Endothelial cell of umbilical vein (primary cell): Measurements from ENCODE around the gene PLA2G6. TPM values are rescaled to one million over a fixed set of nuclear protein-coding genes. Genes with fewer than 3 reads are reported as not detected.

Experiments used
- BruUV-seq: library from RNA; stranded (reverse); fragments of 400-500 nt; replicated peaks from 2 replicates; lab custom pipeline; 2021; lab: Mats Ljungman, UMichigan
- CTCF ChIA-PET: fragments of 300-600, 350-600 bp; sonication (Branson Sonifier 250); formaldehyde crosslinking; loops from one replicate; lab custom pipeline; 2021; ENCODE audit warnings: antibody characterized with exemption, inconsistent platforms; lab: Charles Lee
- POLR2A ChIA-PET: fragments of 300-600, 350-600 bp; sonication (Branson Sonifier 250); formaldehyde crosslinking; loops from one replicate; lab custom pipeline; 2021; ENCODE audit warnings: antibody characterized with exemption, inconsistent platforms; lab: Charles Lee
- DNase-seq: peaks from one replicate; pipeline ENCODE4 v3.0.0-alpha.2; 2011; ENCODE audit warnings: low read depth, low spot score
- FAIRE-seq: peaks from 2 replicates; lab custom pipeline; 2011; peaks lifted over from hg19 to GRCh38; lab: Jason Lieb, UNC
- H2AFZ ChIP-seq: 2 replicates; pipeline ENCODE4 v1.6.0; 2012; ENCODE audit warnings: low read depth, low read length, control low read depth, inconsistent platforms
- H3K27ac ChIP-seq: 2 replicates; pipeline ENCODE4 v1.5.1; 2011; ENCODE audit warnings: low read depth, mild to moderate bottlenecking, control low read depth, low read length, moderate library complexity; ENCODE audit not compliant: insufficient read depth
- H3K27me3 ChIP-seq, 2 experiments: 2 replicates each; pipeline versions ENCODE4 v1.6.0 to v1.6.1; 2011; ENCODE audit warnings: low read length in 2 of 2, mixed read lengths in 1 of 2; ENCODE audit not compliant: control insufficient read depth in 2 of 2, insufficient read depth in 2 of 2
- H3K36me3 ChIP-seq, 2 experiments: 2 replicates in 1 of 2; 3 replicates in 1 of 2; pipeline ENCODE4 v1.5.1; 2011; ENCODE audit warnings: low read length in 2 of 2, mild to moderate bottlenecking in 1 of 2, moderate library complexity in 1 of 2; ENCODE audit not compliant: control insufficient read depth in 2 of 2, insufficient read depth in 2 of 2; ENCODE audit errors: extremely low read depth in 1 of 2
- H3K4me1 ChIP-seq: 3 replicates; pipeline ENCODE4 v1.5.1; 2011; ENCODE audit warnings: mild to moderate bottlenecking, low read length; ENCODE audit not compliant: control insufficient read depth, insufficient read depth; ENCODE audit errors: extremely low read depth
- H3K4me2 ChIP-seq: 2 replicates; pipeline ENCODE4 v1.6.1; 2011; ENCODE audit warnings: low read length, control low read depth, mixed read lengths; ENCODE audit not compliant: insufficient read depth
- H3K4me3 ChIP-seq, 3 experiments: fragments of 200-600 bp in 1 of 3; sonication (generic), shearing (Covaris generic) in 1 of 3; replicated peaks in 1 of 3; 2 replicates each; pipeline ENCODE4 v1.5.1; 2011 to 2016; ENCODE audit warnings: control low read depth in 3 of 3, low read length in 3 of 3, mild to moderate bottlenecking in 2 of 3, inconsistent platforms in 1 of 3, low read depth in 1 of 3, moderate library complexity in 1 of 3; ENCODE audit not compliant: insufficient read depth in 1 of 3
- H3K79me2 ChIP-seq: 2 replicates; pipeline ENCODE4 v1.6.0; 2012; ENCODE audit warnings: low read length, inconsistent platforms; ENCODE audit not compliant: control insufficient read depth, insufficient read depth
- H3K9ac ChIP-seq: replicated peaks from 2 replicates; pipeline ENCODE3; 2011; ENCODE audit warnings: low read length, control low read depth; ENCODE audit not compliant: insufficient read depth; ENCODE audit errors: extremely low read depth
- H3K9me1 ChIP-seq: replicated peaks from 3 replicates; pipeline ENCODE4 v1.6.0; 2011; ENCODE audit warnings: mild to moderate bottlenecking, low read length; ENCODE audit not compliant: control insufficient read depth, insufficient read depth; ENCODE audit errors: extremely low read depth
- H3K9me3 ChIP-seq: replicated peaks from 2 replicates; pipeline ENCODE4 v1.5.1; 2012; ENCODE audit warnings: low read length, inconsistent platforms; ENCODE audit not compliant: control insufficient read depth, insufficient read depth
- H4K20me1 ChIP-seq: replicated peaks from 2 replicates; pipeline ENCODE3; 2011; ENCODE audit warnings: mild to moderate bottlenecking, low read length; ENCODE audit not compliant: control insufficient read depth, insufficient read depth; ENCODE audit errors: extremely low read depth
- CTCF ChIP-seq, 2 donors: IDR thresholded peaks; 1 replicate in 1 of 2; 2 replicates in 1 of 2; pipeline ENCODE4 v1.5.1; 2011; ENCODE audit warnings: low read length in 2 of 2, mild to moderate bottlenecking in 2 of 2, moderate library complexity in 2 of 2, control low read depth in 1 of 2, inconsistent platforms in 1 of 2, low read depth in 1 of 2; ENCODE audit not compliant: insufficient read depth in 1 of 2; ENCODE audit errors: extremely low read depth in 1 of 2
- EZH2 ChIP-seq: IDR thresholded peaks from 2 replicates; pipeline ENCODE4 v1.6.1; 2012; ENCODE audit warnings: borderline replicate concordance, low read depth, mild to moderate bottlenecking, moderate library complexity, low read length, inconsistent platforms; ENCODE audit not compliant: severe bottlenecking
- FOS ChIP-seq: IDR thresholded peaks from 2 replicates; pipeline ENCODE4 v1.6.1; 2011; ENCODE audit warnings: mild to moderate bottlenecking, low read length, moderate library complexity, borderline replicate concordance; ENCODE audit not compliant: insufficient read depth
- GATA2 ChIP-seq: IDR thresholded peaks from 2 replicates; pipeline ENCODE4 v1.7.0; 2011; ENCODE audit warnings: low read depth, mild to moderate bottlenecking, moderate library complexity, mixed read lengths, low read length; ENCODE audit not compliant: insufficient read length, insufficient read depth
- JUN ChIP-seq: IDR thresholded peaks from 2 replicates; pipeline ENCODE4 v1.6.1; 2011; ENCODE audit warnings: borderline replicate concordance, low read depth; ENCODE audit not compliant: insufficient read length, insufficient read depth
- MYC ChIP-seq: IDR thresholded peaks from one replicate; pipeline ENCODE4 v1.6.1; 2011; ENCODE audit warnings: mild to moderate bottlenecking, low read depth, low read length
- POLR2A ChIP-seq: IDR thresholded peaks from 2 replicates; pipeline ENCODE4 v1.6.1; 2012; ENCODE audit warnings: low read depth, mild to moderate bottlenecking, control low read depth, low read length
- POLR2AphosphoS5 ChIP-seq: IDR thresholded peaks from 2 replicates; pipeline ENCODE4 v1.6.1; 2012; ENCODE audit warnings: low read depth, mild to moderate bottlenecking, control low read depth, low read length, moderate library complexity; ENCODE audit not compliant: insufficient read depth
- dilution Hi-C: fragments of 300-500 bp; cut with MboI; formaldehyde crosslinking; loops from one replicate; pipeline ENCODE4 v1.15.0; 2019; ENCODE audit warnings: low sequenced_read_pairs; ENCODE audit not compliant: extremely low pct_ligation_motif_present
- intact Hi-C: fragments of 100-400 bp; cut with micrococcal nuclease; formaldehyde crosslinking; loops from one replicate; pipeline ENCODE4 v1.10.0; 2022
- polyA plus RNA-seq, 4 experiments: library from polyadenylated mRNA; depleted of rRNA in 3 of 4; stranded (reverse) in 3 of 4; unstranded in 1 of 4; fragments of >200 nt; gene quantifications; 2 replicates each; pipeline versions ENCODE4 v1.2.1 to v1.2.3, GENCODE V29; 2011 to 2012; ENCODE audit warnings: missing spikeins in 1 of 4
- total RNA-seq: library from RNA; stranded (reverse); gene quantifications from 2 replicates; pipeline ENCODE4 v1.2.3, GENCODE V29; 2021
- TF ChIP-seq, protein P1 (sequence below): IDR thresholded peaks from 2 replicates; pipeline ENCODE4 v1.6.1; 2011; ENCODE audit not compliant: insufficient read depth, insufficient read length

The PLA2G6 gene
- total and polyA plus RNA-seq, 2 donors (not counting 3 experiments of a cell fraction or from before 2014, with no cell fraction given): 6.6 to 10.3 TPM

DNA sequence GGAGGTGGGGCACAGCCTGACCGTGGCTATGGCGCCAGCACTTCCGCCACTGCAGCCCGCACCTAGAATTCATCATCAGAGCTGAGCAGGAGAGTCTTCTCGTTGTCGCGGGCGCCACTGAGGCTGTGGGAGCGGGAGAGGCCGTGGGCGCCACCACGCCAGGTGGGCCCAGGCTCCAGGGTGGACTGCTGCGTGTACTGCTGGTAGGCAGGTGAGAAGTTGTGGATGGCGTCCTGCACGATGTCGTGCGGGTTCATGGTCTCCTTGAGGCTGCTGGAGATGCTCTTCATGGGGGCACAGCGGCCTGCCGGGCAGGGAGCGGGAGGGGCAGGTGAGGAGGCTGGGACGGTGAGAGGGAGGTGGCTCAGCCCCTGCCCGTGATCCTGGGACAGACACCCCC lies 39.8 kb upstream of the PLA2G6 start:
- no peak for DNase-seq
- no TSS peak for BruUV-seq
- Histone ChIP-seq H3K9ac (no peak overlapping the region), H3K27ac (no peak overlapping the region), H2AFZ (no peak overlapping the region), H3K4me2 (no peak overlapping the region), H3K79me2 (no peaks in the 10 kb centered on the region), H3K36me3 (peaks cover 4 to 30% of the 10 kb centered on the region in 2 experiments), H3K9me3 (no peaks in the 10 kb centered on the region), H3K9me1 (no peaks in the 10 kb centered on the region), H3K4me1 (peaks cover 40% of the 10 kb centered on the region), H4K20me1 (no peaks in the 10 kb centered on the region), H3K4me3 (no peak overlapping the region), H3K27me3 (no peaks in the 10 kb centered on the region)
- dilution Hi-C loops: no loop called here
- ChIA-PET POLR2A (no interaction called here), CTCF (interaction anchor here (1.5 kb wide), 1 partner anchor 19 kb away, joined by 4 read pairs; no protein-coding TSS in a partner anchor)
- no peak for FAIRE-seq
- intact Hi-C loops: no loop called here
- TF ChIP-seq EZH2 (no peak), GATA2 (no peak), CTCF (IDR thresholded peaks at IDR 0.05; ENCODE audit: extremely low read depth in 1 of 2, insufficient read depth in 1 of 2, low read depth in 1 of 2, low read length in 2 of 2) (no peak), MYC (no peak), POLR2AphosphoS5 (no peak), POLR2A (no peak), JUN (no peak), FOS (no peak)
- TF ChIP-seq, protein P1, sequence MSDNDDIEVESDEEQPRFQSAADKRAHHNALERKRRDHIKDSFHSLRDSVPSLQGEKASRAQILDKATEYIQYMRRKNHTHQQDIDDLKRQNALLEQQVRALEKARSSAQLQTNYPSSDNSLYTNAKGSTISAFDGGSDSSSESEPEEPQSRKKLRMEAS: no peak
